Thoracic aorta (tissue), 2 donors: ENCODE measurements around the gene UBE2K. TPM values are rescaled to one million over a fixed set of nuclear protein-coding genes. Genes with fewer than 3 reads are reported as not detected.

ENCODE experiments used
- ATAC-seq: fragments of 150-250 bp; one replicate; pipeline ENCODE4 v1.8.0; 2017; ENCODE audit warnings: low read depth; ENCODE audit not compliant: insufficient number of reproducible peaks, low FRiP score
- DNase-seq: peaks from one replicate; pipeline ENCODE4 v3.0.0-alpha.2; 2020; ENCODE audit warnings: low spot score
- H3K27ac ChIP-seq, 2 donors: fragments of 200-600 bp; sonication (generic); 1 replicate in 1 of 2; 2 replicates in 1 of 2; pipeline ENCODE4 v1.5.1; 2016; ENCODE audit warnings: mild to moderate bottlenecking in 2 of 2, moderate library complexity in 2 of 2
- H3K27me3 ChIP-seq: fragments of 200-600 bp; sonication (generic); replicated peaks from 2 replicates; pipeline ENCODE4 v1.6.0; 2016; ENCODE audit warnings: mild to moderate bottlenecking; ENCODE audit not compliant: insufficient read depth
- H3K36me3 ChIP-seq: fragments of 200-600 bp; sonication (generic); one replicate; pipeline ENCODE4 v1.5.1; 2016
- H3K4me1 ChIP-seq, 2 donors: fragments of 200-600 bp; sonication (generic); 1 replicate in 1 of 2; 2 replicates in 1 of 2; pipeline versions ENCODE4 v1.5.1 to v1.6.0; 2016; ENCODE audit warnings: low read depth in 2 of 2, mild to moderate bottlenecking in 1 of 2; ENCODE audit not compliant: control insufficient read depth in 1 of 2
- H3K4me3 ChIP-seq: fragments of 200-600 bp; sonication (generic); 2 replicates; pipeline ENCODE4 v1.5.1; 2016; ENCODE audit warnings: mild to moderate bottlenecking
- H3K9me3 ChIP-seq: fragments of 200-600 bp; sonication (generic); 2 replicates; pipeline ENCODE4 v1.5.1; 2016
- CTCF ChIP-seq: fragments of 200-600 bp; sonication (generic); IDR thresholded peaks from one replicate; pipeline ENCODE4 v1.5.1; 2019; ENCODE audit warnings: antibody characterized with exemption
- total RNA-seq, 2 donors: library from RNA; depleted of rRNA; stranded (reverse); fragments of >200 nt; gene quantifications; one replicate each; pipeline versions ENCODE4 v1.1.0 to v1.2.3, GENCODE V29; 2016

The UBE2K gene
- total RNA-seq, 2 donors from 2014 or later = 28.8 to 39.2 TPM

GRCh38 chr4:39823191-39823590, 125.3 kb downstream of the UBE2K start:
- Histone ChIP-seq H3K9me3 (no peaks in the 10 kb centered on the region), H3K4me1 (no peaks in the 10 kb centered on the region), H3K27me3 (no peaks in the 10 kb centered on the region), H3K36me3 (peaks cover 4% of the 10 kb centered on the region), H3K27ac (no peak overlapping the region), H3K4me3 (no peak overlapping the region)
- DNase-seq (no peak), ATAC-seq (no peak)
- no peak for TF ChIP-seq CTCF

- peaks cover 4% of the 10 kb centered on the region for H3K36me3 ChIP-seq
Observed at GRCh38 chr4:39825090-39825489, 127.2 kb downstream of the UBE2K start.

GRCh38 chr4:39825741-39826231, 127.8 kb downstream of the UBE2K start:
- TF ChIP-seq CTCF = no peak
- DNase-seq (no peak), ATAC-seq (no peak)
- H3K27me3 ChIP-seq = no peaks in the 10 kb centered on the region
- no peaks in the 10 kb centered on the region for H3K9me3 ChIP-seq
- no peak overlapping the region for H3K4me3 ChIP-seq
- H3K4me1 ChIP-seq = no peaks in the 10 kb centered on the region
- H3K36me3 ChIP-seq = peaks cover 4% of the 10 kb centered on the region
- no peak overlapping the region for H3K27ac ChIP-seq

More at GRCh38 chr4:39825090-39825489, 127.2 kb downstream of the UBE2K start:
- Histone ChIP-seq H3K4me3 (no peak overlapping the region), H3K4me1 (no peaks in the 10 kb centered on the region), H3K27ac (no peak overlapping the region), H3K9me3 (no peaks in the 10 kb centered on the region), H3K27me3 (no peaks in the 10 kb centered on the region)
- DNase-seq (no peak), ATAC-seq (no peak)
- TF ChIP-seq CTCF = no peak

Other genes with a start within 250 kb of the UBE2K start
- gene RPL9, start 239.2 kb upstream of the UBE2K start, total RNA-seq = 1,000 to 10,000 TPM; 2,526 to 3,169 TPM
- gene LIAS, start 239.1 kb upstream of the UBE2K start, total RNA-seq = 1 to 10 TPM; 4.7 to 9.2 TPM
- gene UGDH, start 170.7 kb upstream of the UBE2K start, total RNA-seq = 100 to 1,000 TPM; 103 to 736 TPM
- 10 to 100 TPM; 41.0 to 58.1 TPM for gene SMIM14, start 59.3 kb upstream of the UBE2K start, total RNA-seq